A549 (cell line): ENCODE results near the gene TSPAN1.

Source experiments
- BCL3 ChIP-seq: fragments of >200 bp; sonication (Bioruptor Twin); formaldehyde crosslinking; IDR thresholded peaks from 3 replicates; pipeline ENCODE4 v1.6.1; 2016
- CTCF ChIP-seq: fragments of >200 bp; sonication (Bioruptor Twin); formaldehyde crosslinking; IDR thresholded peaks from 3 replicates; pipeline ENCODE4 v1.5.1; 2016
- EHMT2 ChIP-seq: fragments of 200-600 bp; sonication (generic); IDR thresholded peaks from 2 replicates; pipeline ENCODE4 v1.6.1; 2016; ENCODE audit warnings: antibody characterized with exemption, low read depth, mild to moderate bottlenecking, moderate library complexity
- EP300 ChIP-seq, 2 experiments: fragments of >200 bp; sonication (Bioruptor Twin); formaldehyde crosslinking; IDR thresholded peaks; 2 replicates in 1 of 2; 3 replicates in 1 of 2; pipeline ENCODE4 v1.6.1; 2016 to 2017
- JUN ChIP-seq, 2 experiments: fragments of >200 bp; sonication (Bioruptor Twin); formaldehyde crosslinking; IDR thresholded peaks; 2 replicates in 1 of 2; 3 replicates in 1 of 2; pipeline ENCODE4 v1.6.1; 2016 to 2017
- JUNB ChIP-seq: fragments of >200 bp; sonication (Bioruptor Twin); formaldehyde crosslinking; IDR thresholded peaks from 2 replicates; pipeline ENCODE4 v1.6.1; 2016
- MAX ChIP-seq: IDR thresholded peaks from 2 replicates; pipeline ENCODE4 v1.6.1; 2012
- MAZ ChIP-seq: fragments of 150-350 bp; IDR thresholded peaks from 2 replicates; pipeline ENCODE4 v1.6.1; 2014; ENCODE audit warnings: antibody characterized with exemption, low read depth, low read length, borderline replicate concordance
- POLR2A ChIP-seq: IDR thresholded peaks from 2 replicates; pipeline ENCODE4 v1.6.1; 2012; ENCODE audit warnings: mild to moderate bottlenecking, low read length
- RAD21 ChIP-seq, 2 experiments: fragments of >200 bp in 1 of 2; sonication (Bioruptor Twin) in 1 of 2; formaldehyde crosslinking in 1 of 2; IDR thresholded peaks in 1 of 2; conservative IDR thresholded peaks in 1 of 2; 2 replicates in 1 of 2; 3 replicates in 1 of 2; pipeline ENCODE4 v1.6.1; 2012 to 2018; ENCODE audit warnings: inconsistent platforms in 1 of 2
- RFX5 ChIP-seq: fragments of 450-650 bp; IDR thresholded peaks from 2 replicates; pipeline ENCODE4 v1.7.1; 2014; ENCODE audit warnings: antibody characterized with exemption, mild to moderate bottlenecking, moderate library complexity
- SMC3 ChIP-seq: fragments of >200 bp; sonication (Bioruptor Twin); formaldehyde crosslinking; IDR thresholded peaks from 3 replicates; pipeline ENCODE4 v1.6.1; 2018; ENCODE audit warnings: inconsistent platforms
- TF ChIP-seq, protein P1 (sequence below): IDR thresholded peaks from 2 replicates; pipeline ENCODE4 v1.6.1; 2012; ENCODE audit warnings: low read depth, borderline replicate concordance

DNA sequence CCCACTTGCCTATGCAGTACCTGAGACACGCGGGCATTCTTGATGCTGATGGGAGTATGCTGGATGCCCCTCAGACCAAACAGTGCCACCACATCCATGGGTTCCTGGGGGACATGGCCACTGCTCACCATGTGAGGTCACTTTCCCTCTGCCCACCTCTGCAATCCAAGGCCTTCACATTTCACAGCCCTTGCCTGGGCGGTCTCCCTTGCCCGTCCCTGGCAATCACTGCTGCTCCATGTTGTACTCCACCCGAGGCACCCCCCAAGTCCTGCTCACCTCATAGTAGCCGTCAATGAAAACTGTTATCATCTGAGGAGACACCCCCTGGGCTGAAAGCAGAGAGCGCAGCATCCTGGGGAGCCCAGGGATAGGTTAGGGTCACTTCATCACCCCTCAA is 18.4 kb downstream of the TSPAN1 start:
- TF ChIP-seq POLR2A: no peak
- TF ChIP-seq, protein P1, sequence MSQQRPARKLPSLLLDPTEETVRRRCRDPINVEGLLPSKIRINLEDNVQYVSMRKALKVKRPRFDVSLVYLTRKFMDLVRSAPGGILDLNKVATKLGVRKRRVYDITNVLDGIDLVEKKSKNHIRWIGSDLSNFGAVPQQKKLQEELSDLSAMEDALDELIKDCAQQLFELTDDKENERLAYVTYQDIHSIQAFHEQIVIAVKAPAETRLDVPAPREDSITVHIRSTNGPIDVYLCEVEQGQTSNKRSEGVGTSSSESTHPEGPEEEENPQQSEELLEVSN: no peak
- no peak for TF ChIP-seq CTCF
- TF ChIP-seq EP300 (IDR thresholded peaks at IDR 0.05): no peak
- no peak for TF ChIP-seq EHMT2
- no peak for TF ChIP-seq SMC3
- no peak for TF ChIP-seq RFX5
- TF ChIP-seq JUNB: no peak
- TF ChIP-seq RAD21 (conservative IDR thresholded peaks at IDR 0.05 in 1 of 2, IDR thresholded peaks at IDR 0.05 in 1 of 2): no peak
- no peak for TF ChIP-seq JUN (IDR thresholded peaks at IDR 0.05)
- no peak for TF ChIP-seq BCL3
- TF ChIP-seq MAZ: no peak
- TF ChIP-seq MAX: no peak
